Raji (cell line): ENCODE results near the gene ISLR2.
"Not testable (repeated sequence)": the region's sequence is repeated elsewhere in the genome, so short reads cannot be mapped to it uniquely, and the experiment has no call there.

ENCODE experiments used
- POLR2A ChIP-seq: IDR thresholded peaks from 2 replicates; pipeline ENCODE4 v1.6.1; 2011; ENCODE audit warnings: low read depth, low read length, control low read depth; ENCODE audit not compliant: insufficient read depth

The ISLR2 gene

GRCh38 chr15:74130155-74130848 lies at the start of gene ISLR2:
ISLR2 (plus strand) TSS chr15:74130586; CDS start chr15:74132755, 2,169 bp downstream.
- TF ChIP-seq POLR2A: no peak

- not testable (repeated sequence) for TF ChIP-seq POLR2A
These were observed 47.9 kb upstream of the ISLR2 start, which contains the start of gene GOLGA6A for GRCh38 chr15:74082450-74082849. GOLGA6A (minus strand) TSS chr15:74082550; CDS start chr15:74082509, 41 bp downstream.

GRCh38 chr15:74108111-74108510 lies 22.3 kb upstream of the ISLR2 start:
- no peak for TF ChIP-seq POLR2A

- TF ChIP-seq POLR2A: no peak
These were observed 20.7 kb upstream of the ISLR2 start for GRCh38 chr15:74109713-74110112.

GRCh38 chr15:74120426-74120825 lies 10.0 kb upstream of the ISLR2 start:
- TF ChIP-seq POLR2A: no peak

- TF ChIP-seq POLR2A: no peak
These were observed 9.3 kb upstream of the ISLR2 start for GRCh38 chr15:74121039-74121438.

GRCh38 chr15:74121858-74122257 lies 8.5 kb upstream of the ISLR2 start:
- TF ChIP-seq POLR2A: no peak

- TF ChIP-seq POLR2A: no peak
These were observed 7.8 kb upstream of the ISLR2 start for GRCh38 chr15:74122403-74123130.

GRCh38 chr15:74123131-74123429 lies 7.3 kb upstream of the ISLR2 start:
- no peak for TF ChIP-seq POLR2A

- TF ChIP-seq POLR2A: no peak
These were observed 6.7 kb upstream of the ISLR2 start for GRCh38 chr15:74123658-74124057.

- no peak for TF ChIP-seq POLR2A
These were observed 6.2 kb upstream of the ISLR2 start for GRCh38 chr15:74124196-74124595.

- TF ChIP-seq POLR2A: no peak
These were observed 5.6 kb upstream of the ISLR2 start for GRCh38 chr15:74124759-74125158.

GRCh38 chr15:74127255-74127953 lies 3.0 kb upstream of the ISLR2 start:
- TF ChIP-seq POLR2A: no peak

- no peak for TF ChIP-seq POLR2A
These were observed 2.2 kb upstream of the ISLR2 start for GRCh38 chr15:74127954-74128784.
